Measurements from ENCODE around the gene MMP12. TPM values are rescaled to one million over a fixed set of nuclear protein-coding genes. Genes with fewer than 3 reads are reported as not detected.

MMP12 gene
- total RNA-seq, 4 donors from 2014 or later = not detected

DNA sequence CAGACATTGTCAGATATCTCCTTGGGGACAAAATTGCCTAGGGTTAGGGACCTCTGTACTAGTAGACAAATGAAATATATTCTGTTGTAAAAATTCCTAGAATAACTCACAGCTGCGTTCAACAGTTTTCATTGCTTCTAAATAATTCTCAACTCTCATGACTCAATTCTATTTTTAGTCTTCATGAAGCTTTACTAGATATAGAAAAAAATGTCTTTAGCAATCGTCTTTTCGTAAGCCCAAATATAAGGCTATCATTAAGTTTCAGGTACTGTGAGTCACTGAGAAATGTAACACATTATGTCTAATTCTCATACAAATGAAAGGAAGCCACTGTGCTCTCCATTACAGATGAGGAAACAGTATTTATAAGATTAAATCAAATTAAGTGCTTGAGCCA is 6.4 kb downstream of the MMP12 start:
- Histone ChIP-seq H3K4me1 (no peaks in the 10 kb centered on the region), H3K27me3 (no peaks in the 10 kb centered on the region), H3K27ac (no peak overlapping the region), H3K9me3 (no peaks in the 10 kb centered on the region), H3K4me3 (replicated peaks in 1 of 3) (no peak overlapping the region), H3K36me3 (no peaks in the 10 kb centered on the region)
- intact Hi-C loops (cut with DNase I) = no loop called here
- DNase-seq = no peak
- TF ChIP-seq POLR2A (IDR thresholded peaks at IDR 0.05) = no peak
- TF ChIP-seq, protein P1, sequence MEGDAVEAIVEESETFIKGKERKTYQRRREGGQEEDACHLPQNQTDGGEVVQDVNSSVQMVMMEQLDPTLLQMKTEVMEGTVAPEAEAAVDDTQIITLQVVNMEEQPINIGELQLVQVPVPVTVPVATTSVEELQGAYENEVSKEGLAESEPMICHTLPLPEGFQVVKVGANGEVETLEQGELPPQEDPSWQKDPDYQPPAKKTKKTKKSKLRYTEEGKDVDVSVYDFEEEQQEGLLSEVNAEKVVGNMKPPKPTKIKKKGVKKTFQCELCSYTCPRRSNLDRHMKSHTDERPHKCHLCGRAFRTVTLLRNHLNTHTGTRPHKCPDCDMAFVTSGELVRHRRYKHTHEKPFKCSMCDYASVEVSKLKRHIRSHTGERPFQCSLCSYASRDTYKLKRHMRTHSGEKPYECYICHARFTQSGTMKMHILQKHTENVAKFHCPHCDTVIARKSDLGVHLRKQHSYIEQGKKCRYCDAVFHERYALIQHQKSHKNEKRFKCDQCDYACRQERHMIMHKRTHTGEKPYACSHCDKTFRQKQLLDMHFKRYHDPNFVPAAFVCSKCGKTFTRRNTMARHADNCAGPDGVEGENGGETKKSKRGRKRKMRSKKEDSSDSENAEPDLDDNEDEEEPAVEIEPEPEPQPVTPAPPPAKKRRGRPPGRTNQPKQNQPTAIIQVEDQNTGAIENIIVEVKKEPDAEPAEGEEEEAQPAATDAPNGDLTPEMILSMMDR (IDR thresholded peaks at IDR 0.05) = no peak
- 76 to 88% methylated on average over 3 of the region's 3 CpGs for WGBS, 2 donors

DNA sequence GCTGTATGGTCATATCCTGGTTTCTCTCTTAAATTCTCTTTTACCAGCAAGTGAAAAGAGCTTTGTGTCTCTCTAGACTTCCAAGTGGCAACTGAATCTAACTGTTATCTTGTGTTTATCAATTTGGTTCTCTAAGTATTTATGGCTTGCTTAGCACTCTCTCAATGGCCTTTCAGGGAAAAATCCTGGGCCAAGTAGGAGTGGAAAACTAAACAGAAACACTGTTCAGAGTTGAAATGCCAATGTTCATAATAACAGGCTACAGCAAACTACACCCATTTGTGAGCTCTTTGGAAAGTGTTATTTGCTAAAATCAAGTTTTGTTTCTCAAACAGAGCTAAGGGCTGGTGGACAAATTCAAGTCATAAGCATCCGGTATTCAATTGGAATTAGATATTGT is 10.1 kb downstream of the MMP12 start:
- 86 to 89% methylated on average over 1 of the region's 1 CpG for WGBS, 2 donors
- intact Hi-C loops (cut with DNase I) = no loop called here
- Histone ChIP-seq H3K9me3 (no peaks in the 10 kb centered on the region), H3K4me1 (no peaks in the 10 kb centered on the region), H3K27me3 (no peaks in the 10 kb centered on the region), H3K4me3 (replicated peaks in 1 of 3) (no peak overlapping the region), H3K27ac (no peak overlapping the region), H3K36me3 (no peaks in the 10 kb centered on the region)
- DNase-seq = no peak
- TF ChIP-seq POLR2A (IDR thresholded peaks at IDR 0.05) = no peak
- TF ChIP-seq, protein P1 (IDR thresholded peaks at IDR 0.05) = no peak

DNA sequence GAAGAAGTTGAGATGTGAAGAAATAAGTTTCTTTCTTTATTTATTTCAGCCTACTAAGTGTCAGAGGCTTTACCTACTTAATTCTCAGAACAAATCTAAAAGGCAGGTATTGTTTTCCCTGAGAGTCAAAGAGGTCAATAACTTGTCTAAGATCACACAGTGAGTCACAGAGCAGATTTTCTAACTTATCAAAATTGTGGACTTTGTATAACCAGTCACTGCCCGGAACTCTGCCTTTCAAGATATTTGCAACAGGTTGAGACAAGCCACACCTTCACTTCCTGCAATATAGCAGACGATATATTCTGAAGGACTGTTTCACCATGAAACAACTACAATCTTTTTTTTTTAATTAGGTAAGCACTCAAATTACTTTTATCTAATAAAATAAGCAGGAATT is 20.8 kb downstream of the MMP12 start:
- no peak overlapping the region for H3K4me3 ChIP-seq (replicated peaks in 1 of 3)
- DNase-seq = no peak
- WGBS, 2 donors = 56 to 65% methylated on average over 2 of the region's 2 CpGs
- no peak overlapping the region for H3K27ac ChIP-seq
- no peaks in the 10 kb centered on the region for H3K27me3 ChIP-seq
- no peaks in the 10 kb centered on the region for H3K4me1 ChIP-seq
- intact Hi-C loops (cut with DNase I) = no loop called here
- TF ChIP-seq POLR2A (IDR thresholded peaks at IDR 0.05) = no peak
- TF ChIP-seq, protein P1 (IDR thresholded peaks at IDR 0.05) = no peak
- no peaks in the 10 kb centered on the region for H3K36me3 ChIP-seq
- H3K9me3 ChIP-seq = no peaks in the 10 kb centered on the region

DNA sequence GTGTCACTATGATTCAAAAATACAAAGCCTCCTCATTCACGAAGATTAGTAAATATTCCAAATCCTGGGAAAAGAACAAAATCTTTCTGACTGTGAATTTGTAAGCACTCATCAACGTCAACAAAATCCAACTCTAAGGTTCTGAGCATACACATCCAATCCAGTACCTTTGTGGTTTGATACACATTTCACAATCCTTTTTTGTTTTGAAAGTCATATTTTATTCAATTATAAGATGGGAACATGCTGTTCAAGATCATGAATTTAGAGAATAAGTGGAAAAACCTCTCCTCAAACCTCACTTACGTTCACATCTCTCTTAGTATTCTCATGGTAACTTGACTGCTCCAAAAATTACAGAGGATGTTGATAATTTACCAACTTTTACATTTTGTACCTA is 21.7 kb downstream of the MMP12 start:
- Histone ChIP-seq H3K36me3 (no peaks in the 10 kb centered on the region), H3K9me3 (no peaks in the 10 kb centered on the region), H3K27ac (no peak overlapping the region), H3K4me3 (replicated peaks in 1 of 3) (no peak overlapping the region), H3K27me3 (no peaks in the 10 kb centered on the region), H3K4me1 (no peaks in the 10 kb centered on the region)
- TF ChIP-seq POLR2A (IDR thresholded peaks at IDR 0.05) = no peak
- TF ChIP-seq, protein P1 (IDR thresholded peaks at IDR 0.05) = no peak
- DNase-seq = no peak
- 82 to 91% methylated on average over 3 of the region's 3 CpGs for WGBS, 2 donors
- intact Hi-C loops (cut with DNase I) = no loop called here

DNA sequence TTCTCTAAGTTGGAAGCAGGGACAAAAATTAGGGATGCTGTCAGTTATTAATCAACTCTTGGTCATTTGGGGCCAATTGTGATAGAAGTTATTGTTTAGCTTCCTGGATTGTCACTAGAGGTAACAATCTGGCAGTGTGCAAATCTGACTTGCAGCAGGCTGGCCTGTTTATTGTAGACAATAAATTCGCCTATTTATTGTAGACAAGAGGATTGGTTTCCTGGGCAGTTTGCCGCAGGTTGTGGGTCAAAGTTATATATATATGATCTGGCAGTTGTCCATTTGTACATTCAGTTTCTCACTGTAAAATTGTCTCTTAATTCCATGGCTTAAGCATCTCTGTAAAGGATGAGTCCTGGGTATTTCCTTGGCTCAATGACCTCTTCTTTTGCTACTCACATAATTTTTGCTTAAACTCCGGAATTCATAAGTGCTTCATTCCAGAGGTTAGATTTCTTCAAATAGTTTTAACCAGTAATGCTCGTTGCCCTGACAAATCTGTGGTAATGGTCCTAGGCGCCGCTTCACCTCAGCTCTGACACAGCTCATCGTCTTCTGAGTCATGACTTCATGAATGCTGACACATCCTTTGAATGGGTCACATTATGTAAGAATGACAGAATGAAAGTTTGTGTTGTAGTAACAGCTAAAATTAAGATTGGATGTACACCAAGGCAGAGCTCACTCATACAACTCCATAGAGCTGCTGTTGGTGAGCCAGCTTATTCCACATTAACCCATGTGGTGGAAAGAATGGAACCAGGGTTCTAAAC is 23.6 kb downstream of the MMP12 start:
- intact Hi-C loops (cut with DNase I) = no loop called here
- no peak for DNase-seq

More for the DNA sequence above, 23.6 kb downstream of the MMP12 start:
- 88 to 89% methylated on average over 7 of the region's 7 CpGs for WGBS, 2 donors
- Histone ChIP-seq H3K9me3 (no peaks in the 10 kb centered on the region), H3K36me3 (no peaks in the 10 kb centered on the region), H3K27me3 (no peaks in the 10 kb centered on the region), H3K4me1 (no peaks in the 10 kb centered on the region), H3K4me3 (replicated peaks in 1 of 3) (no peak overlapping the region), H3K27ac (no peak overlapping the region)
- TF ChIP-seq POLR2A (IDR thresholded peaks at IDR 0.05) = no peak
- TF ChIP-seq, protein P1 (IDR thresholded peaks at IDR 0.05) = no peak
